Activated CD8-positive, alpha-beta memory T cell treated with anti-CD3 and anti-CD28 coated beads, Interleukin-2, amount 50 U/mL, for 24 hours (primary cell): Measurements from ENCODE around the gene RTL10.
"Not testable (repeated sequence)": the region's sequence is repeated elsewhere in the genome, so short reads cannot be mapped to it uniquely, and the experiment has no call there.

Source experiments
- DNase-seq: peaks from one replicate; pipeline ENCODE4 v3.0.0-alpha.2; 2020; ENCODE audit errors: extremely low read depth

The RTL10 gene

GRCh38 chr22:19889951-19890350 is 35.3 kb upstream of the RTL10 start:
- DNase-seq: no peak

GRCh38 chr22:19888131-19888746 is 33.6 kb upstream of the RTL10 start:
- no peak for DNase-seq

- DNase-seq: no peak
These were observed 32.7 kb upstream of the RTL10 start for GRCh38 chr22:19887256-19887985.

- no peak for DNase-seq
These were observed 32.1 kb upstream of the RTL10 start for GRCh38 chr22:19886605-19887255.

- DNase-seq: no peak
These were observed 31.3 kb upstream of the RTL10 start for GRCh38 chr22:19885841-19886592.

- no peak for DNase-seq
These were observed 30.5 kb upstream of the RTL10 start for GRCh38 chr22:19884954-19885751.

- no peak for DNase-seq
These were observed 29.7 kb upstream of the RTL10 start for GRCh38 chr22:19884161-19884953.

GRCh38 chr22:19883446-19883845 is 28.8 kb upstream of the RTL10 start:
- DNase-seq: not testable (repeated sequence)

GRCh38 chr22:19882446-19883381 is 28.0 kb upstream of the RTL10 start:
- DNase-seq: no peak

- no peak for DNase-seq
These were observed 26.3 kb upstream of the RTL10 start for GRCh38 chr22:19880786-19881569.

- DNase-seq: no peak
These were observed 25.5 kb upstream of the RTL10 start for GRCh38 chr22:19879992-19880785.

- no peak for DNase-seq
These were observed 24.9 kb upstream of the RTL10 start for GRCh38 chr22:19879643-19879991.

GRCh38 chr22:19879246-19879570 is 24.5 kb upstream of the RTL10 start:
- DNase-seq: no peak

GRCh38 chr22:19878461-19879245 is 24.0 kb upstream of the RTL10 start:
- DNase-seq: no peak

- DNase-seq: no peak
These were observed 23.1 kb upstream of the RTL10 start for GRCh38 chr22:19877626-19878339.

GRCh38 chr22:19876941-19877625 is 22.4 kb upstream of the RTL10 start:
- no peak for DNase-seq
